Stimulated activated CD4-positive, alpha-beta T cell treated with anti-CD3 and anti-CD28 coated beads, Interleukin-15, amount 100 ng/mL, for 1 hour (primary cell): ENCODE data around the gene CEP131.
"Not testable (repeated sequence)": the region's sequence is repeated elsewhere in the genome, so short reads cannot be mapped to it uniquely, and the experiment has no call there.

Experiments
- DNase-seq, 2 donors: peaks; one replicate each; pipeline ENCODE4 v3.0.0-alpha.2; 2020; ENCODE audit warnings: low read depth in 1 of 2, low spot score in 1 of 2

Gene CEP131

DNA sequence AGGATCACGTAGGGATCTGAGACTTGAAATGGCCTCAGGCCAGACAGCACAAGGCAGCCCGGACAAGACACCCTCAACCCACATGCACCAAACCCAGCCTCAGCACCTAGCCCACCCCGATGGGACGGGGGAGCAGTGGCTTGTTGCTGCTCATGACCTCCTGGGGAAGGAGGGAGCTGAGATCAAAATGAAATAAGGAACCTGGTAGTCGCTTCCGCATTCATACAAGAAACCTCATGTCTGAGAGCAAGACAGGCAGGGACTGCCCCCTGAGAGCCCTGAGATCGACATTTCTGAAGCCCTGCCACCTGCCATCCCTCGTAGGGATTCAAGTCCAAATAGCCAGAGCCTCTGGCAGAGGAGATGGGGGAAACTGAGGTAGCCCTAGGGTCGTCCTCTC lies 5.7 kb upstream of the CEP131 start:
- DNase-seq, result no peak

DNA sequence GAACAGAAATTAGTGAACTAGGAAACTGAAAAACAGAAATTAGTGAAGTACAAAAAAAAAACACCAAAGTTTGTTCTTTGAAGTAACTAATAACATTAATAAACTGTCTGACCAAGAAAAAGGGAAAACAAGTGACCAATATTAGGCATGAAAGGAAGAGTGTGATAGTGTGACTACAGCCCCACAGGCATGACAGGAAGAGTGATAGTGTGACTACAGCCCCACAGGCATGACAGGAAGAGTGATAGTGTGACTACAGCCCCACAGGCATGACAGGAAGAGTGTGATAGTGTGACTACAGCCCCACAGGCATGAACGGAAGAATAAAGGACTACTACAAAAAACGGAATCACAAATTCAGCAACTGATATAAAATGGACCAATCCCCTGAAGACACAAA lies 4.9 kb upstream of the CEP131 start:
- DNase-seq, result not testable (repeated sequence)

DNA sequence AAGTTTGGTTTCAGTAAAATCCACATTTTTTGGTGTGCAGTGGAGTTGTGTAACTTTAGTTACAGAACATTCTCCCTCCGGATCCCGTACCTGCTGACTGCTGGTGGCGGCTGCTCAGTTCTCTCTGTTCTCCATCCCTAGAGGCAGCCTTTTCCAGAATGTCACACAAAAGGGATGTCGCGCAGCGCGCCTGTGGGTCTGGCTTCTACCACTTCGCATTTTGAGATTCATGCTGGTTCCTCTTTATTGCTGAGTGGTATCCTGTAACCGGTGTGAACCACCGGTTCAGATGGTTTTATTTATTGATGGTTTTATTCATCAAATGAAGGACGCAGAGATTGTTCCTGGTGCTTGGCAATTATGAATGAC lies 981 bp upstream of the CEP131 start:
- no peak for DNase-seq

DNA sequence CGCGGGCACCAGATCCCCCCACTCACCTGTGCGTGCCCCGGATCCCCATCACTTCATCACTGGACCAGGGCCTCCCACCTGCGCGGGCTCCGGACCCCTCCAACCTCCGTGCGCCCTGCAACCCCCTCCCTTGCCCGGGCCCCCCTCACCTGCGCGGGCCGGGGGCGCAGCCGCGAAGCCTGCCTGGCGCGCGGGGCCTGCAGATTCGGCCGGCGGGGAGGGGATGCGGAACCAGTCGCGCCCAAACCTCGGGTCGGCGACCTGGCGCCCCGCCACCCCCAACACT lies 202 bp downstream of the CEP131 start:
- DNase-seq, result no peak

DNA sequence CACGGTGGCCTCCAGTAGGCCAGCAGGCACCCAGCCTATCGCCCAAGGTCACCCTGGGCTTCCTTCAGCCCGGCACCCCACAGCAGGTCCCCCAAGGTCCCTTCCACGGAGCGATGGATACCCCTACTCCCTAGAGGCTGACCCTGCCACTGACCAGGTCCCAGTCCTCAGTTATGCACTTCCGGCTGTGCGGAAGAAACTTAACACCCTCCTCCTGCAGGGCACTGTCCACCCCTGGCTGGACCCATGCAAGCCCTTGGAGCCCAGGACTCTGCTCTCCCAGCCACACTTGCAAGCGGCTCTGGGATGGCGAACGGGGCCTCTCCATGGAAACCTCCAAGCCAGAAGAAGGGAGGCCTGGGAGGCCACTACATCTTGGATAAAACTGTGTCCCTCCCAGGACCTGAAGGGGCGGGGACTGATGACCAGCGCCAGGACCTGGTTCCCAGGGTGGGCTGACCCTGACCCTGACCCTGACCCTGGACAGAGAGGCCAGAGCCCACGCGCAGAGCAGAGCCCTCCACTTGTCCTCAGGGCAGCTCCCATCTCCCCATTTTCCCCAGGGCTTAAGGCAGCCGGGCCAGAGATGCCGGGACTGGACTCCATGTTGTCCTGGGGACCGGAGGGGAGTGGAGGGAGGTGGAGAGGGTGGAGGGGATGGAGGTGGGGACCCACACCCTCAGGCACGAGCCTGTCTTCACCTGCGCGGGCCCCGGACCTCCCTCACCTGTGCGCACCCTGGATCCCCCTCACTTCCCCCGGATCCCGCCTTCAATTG lies 734 bp downstream of the CEP131 start:
- no peak for DNase-seq

DNA sequence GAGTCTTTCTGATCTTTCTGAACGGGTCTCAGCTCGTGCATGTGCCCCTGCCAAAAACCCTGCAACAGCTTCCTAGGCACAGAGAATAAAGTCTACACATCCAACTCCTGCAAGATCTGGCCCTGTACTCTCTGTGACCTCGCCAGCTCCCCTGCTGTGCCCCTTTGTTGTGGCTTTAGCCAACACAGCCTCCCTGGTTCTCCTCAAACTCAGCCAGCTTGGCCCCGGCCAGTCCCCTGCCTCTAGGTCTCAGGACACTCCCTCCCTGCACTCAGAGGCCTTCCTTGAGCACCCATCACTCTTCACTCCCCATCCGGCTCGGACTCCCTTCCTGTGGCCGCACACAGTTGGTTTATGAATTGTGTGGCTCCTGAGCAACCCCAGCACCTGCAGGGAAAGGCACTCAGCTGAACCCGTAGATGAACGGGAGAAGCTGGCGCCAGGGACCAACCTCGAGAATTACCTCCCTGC lies 1.4 kb downstream of the CEP131 start:
- no peak for DNase-seq

DNA sequence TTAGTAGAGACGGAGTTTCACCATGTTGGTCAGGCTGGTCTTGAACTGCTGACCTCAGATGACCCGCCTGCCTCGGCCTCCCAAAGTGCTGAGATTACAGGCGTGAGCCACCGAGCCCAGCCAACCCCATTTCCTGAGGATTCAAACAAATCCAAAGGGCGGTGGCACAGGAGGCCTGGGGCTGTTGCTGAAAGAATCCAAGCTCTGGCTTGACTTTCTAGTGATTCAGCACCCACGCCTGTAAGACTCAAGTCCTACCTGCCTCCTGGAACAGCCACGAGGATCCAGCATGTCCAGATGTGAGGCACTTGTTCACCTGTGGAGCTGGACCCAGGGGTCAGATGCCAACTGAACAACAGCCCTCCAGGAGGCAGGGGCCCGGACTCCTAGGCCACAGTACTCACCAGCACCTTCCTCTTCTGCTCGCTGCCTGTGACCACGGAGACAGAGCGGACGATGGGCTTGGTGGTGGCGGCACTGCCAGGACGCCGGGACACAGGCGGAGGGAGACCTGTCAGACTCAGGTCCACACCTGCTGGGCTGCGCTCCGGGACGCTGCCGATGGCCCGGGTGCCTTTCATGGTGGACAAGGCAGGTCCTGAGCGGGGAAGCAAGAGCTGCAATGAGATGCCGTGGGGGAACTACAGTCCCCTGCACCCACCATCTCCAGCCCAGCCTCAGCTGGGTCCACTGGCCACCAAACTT lies 3.1 kb downstream of the CEP131 start:
- DNase-seq, result no peak

DNA sequence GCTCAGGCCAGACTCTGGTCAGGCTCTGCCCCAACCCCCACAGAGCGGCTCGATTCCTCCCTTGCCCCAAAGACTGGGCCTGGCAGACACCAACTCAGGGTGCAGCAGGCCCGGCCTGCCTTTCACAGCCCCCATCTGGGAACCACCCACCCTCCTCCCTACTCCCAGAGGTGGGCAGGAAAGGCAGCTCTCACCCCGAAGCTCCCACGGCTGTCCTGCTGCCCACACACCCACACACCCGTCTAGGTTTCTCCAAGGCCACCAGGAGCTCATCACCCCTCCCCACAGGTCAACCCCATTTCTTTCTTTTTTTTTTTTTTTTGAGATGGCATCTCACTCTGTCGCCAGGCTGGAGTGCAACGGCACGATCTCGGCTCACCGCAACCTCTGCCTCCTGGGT lies 3.8 kb downstream of the CEP131 start:
- no peak for DNase-seq

DNA sequence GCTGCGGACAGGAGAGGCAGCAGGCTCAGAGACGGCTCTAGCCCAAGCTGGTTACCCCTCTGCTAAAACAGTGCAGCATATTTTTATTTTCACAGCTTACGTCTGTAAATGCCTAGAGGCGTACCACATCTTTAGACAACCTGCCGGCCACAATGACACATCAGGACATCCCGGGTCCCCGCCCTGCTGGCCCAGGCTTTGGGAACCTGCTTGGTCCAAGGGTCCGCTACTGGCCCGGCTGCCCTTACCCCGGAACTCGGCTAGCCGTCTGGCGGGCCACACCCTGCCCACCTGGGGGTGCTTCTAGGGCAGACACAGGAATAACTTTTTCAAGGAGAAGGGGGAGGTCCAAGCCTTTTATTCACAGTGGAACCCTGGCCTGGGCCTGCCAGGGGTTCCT lies 4.3 kb downstream of the CEP131 start:
- DNase-seq, result no peak

DNA sequence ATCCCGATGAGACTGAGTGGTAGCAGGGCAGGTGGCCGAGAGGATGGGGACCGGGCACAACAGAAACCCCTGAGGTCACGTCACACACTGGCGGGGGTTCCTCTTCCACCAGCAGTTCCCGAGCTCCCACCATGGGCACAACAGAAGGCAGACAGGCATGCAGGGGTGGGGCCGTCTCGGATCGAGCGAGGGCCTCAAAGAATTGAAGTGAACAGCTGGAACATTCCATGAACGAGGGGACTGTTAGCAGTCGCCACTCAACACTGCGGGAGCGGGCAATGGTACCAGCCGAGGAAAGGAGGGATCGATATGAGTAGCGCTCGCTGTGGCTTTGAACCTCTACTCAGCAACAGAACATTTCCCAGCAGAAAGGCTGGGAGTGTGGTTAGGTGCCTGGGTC lies 5.3 kb downstream of the CEP131 start:
- DNase-seq, result no peak

DNA sequence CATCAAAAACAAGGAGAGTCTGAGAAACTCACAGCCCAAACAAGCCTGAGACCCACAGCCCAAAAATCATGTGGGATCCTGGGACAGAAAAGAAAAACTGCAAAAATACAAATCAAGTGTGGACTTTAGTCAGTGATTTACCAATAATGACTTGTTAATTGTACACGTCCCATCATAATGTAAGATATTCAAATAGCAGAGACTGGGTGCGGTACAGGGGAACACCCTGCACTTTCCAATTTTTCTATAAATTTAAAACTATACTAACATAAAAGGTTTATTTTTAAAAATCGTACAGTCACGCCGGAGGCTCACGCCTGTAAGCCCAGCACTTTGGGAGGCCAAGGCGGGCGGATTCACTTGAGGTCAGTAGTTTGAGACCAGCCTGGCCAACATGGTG lies 8.8 kb downstream of the CEP131 start:
- no peak for DNase-seq

DNA sequence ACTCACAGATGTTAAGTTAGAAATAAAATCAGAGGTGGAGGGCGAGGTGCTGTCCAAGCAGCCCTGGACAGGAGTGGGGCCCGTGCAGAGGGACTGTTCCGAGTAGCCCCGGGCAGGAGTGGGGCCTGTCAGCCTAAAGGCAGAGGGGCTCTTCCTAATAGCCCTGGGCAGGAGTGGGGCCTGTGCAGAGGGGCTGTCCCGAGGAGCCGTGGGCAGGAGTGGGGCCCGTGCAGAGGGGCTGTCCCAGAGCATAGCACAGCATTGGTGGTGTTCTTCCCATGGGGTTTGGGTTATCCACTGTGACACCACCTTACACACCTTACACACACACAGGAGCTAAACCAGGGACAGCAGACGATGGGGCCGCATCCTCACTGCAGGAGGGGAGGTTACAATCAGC lies 10.4 kb downstream of the CEP131 start:
- DNase-seq, result no peak

DNA sequence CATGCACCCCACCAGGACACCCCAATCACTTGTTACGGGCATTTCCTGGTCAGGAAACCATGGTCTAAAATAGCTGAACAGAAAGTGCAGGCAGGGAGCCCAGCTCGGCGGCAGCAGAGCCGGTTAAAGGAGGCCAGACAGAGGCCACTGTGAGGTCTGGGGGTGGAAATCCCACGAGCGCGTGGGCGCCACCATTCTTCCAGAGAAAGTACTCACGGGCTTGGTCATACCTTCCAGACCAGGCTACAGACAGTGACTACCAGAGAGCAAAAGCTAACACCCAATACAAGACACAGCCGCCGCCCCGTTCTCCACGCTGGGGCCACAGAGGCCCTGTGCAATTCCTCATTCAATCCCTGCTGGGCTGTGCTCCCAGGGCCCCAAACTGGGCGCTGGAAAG lies 11.9 kb downstream of the CEP131 start:
- no peak for DNase-seq

DNA sequence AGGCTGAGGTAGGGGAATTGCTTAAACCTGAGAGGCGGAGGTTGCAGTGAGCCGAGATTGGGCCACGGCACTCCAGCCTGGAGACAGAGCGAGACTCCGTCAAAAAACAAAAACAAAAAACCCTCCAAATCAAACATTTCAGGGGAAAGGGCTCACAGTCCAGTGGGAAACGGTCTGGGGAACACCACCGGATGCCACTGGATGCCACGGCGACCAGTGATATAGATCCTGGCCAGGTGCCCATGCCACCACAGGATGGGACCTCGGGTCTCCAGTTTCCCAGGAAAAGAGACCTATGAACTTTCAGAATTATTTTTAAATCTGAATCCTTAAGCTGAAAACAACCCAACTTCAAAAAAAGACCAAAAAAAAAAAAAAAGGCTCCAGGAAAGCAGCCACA lies 12.3 kb downstream of the CEP131 start:
- DNase-seq, result no peak

DNA sequence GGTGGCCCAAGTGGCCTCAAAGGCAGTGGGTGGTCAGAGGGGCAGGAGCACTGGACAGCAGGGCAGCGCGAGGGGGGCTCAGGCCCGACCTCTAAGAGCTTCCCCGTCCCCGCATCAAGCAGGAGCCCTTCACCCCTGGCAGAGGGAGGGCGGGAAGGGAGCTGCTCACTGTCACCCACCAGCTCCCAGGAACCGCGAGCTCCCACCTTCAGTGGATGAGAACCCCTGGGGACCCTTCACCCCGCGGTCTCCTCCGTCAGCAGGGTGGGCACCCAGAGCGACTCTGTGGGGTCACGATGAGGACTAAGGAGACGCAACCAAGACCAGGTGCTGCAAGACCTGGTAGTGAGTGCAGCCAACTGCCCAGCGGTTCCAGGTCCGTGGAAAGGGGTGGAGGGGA lies 13.6 kb downstream of the CEP131 start:
- no peak for DNase-seq

DNA sequence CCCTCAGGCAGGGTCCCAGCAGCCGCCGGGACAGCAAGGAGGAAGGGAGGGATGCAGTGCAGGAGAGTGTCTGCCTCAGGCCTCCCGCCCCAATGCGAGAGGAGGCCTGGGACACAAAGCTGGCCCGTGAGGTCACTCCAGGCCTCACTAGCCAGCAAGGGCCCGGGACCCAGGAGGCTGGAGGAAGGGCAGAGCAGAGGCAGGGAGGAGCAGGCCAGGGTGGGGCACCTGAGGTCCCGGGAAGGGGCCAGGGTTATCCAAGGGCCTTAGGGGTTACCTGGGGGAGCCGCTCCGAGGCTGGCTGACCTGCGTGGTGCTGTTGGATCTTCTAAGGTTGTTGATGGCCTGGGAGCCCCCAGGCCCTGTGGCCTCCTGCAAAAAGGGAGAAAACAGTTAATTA lies 14.1 kb downstream of the CEP131 start:
- DNase-seq, result no peak

DNA sequence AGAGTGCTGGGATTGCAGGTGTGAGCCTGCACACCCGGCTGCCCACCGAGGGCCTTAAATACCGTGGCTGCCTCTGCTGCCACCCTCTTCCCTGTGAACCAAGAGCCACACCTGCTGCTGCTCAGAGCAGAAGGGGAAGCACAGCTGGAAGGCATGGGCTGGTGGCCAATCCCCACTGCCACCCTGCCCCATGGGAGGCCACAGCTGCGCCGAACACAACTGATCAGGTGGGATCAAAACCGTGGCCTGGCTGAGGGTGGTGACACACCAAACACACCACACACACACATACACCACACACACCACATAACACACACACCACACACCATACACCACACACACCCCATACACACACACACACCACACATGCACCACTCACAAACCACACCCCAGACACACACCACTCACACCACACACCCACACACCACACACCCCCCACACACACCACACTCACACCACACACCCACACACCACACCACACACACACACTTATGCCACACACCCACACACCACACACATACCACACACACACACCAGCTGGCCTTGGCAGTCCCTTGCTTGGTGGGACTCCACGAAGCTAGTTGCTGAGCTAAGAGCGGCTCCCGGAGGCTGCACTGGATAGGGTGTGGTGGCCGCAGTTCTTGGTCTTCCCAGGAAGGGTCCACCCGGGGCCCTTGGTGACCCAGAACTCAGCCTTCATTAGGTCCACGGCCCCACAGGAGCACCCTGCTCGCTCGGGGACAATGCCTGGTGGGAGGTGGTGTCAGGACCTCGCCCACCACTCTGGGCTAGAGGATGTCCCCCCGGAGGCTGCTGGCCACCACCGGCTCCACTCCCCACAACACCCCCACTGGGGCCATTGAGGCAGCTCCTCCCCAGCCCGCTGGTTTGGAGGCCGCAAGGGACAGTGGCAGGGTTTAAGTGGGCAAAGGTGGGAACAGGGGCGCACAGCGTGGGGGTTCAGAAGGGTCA lies 14.9 kb downstream of the CEP131 start:
- no peak for DNase-seq

DNA sequence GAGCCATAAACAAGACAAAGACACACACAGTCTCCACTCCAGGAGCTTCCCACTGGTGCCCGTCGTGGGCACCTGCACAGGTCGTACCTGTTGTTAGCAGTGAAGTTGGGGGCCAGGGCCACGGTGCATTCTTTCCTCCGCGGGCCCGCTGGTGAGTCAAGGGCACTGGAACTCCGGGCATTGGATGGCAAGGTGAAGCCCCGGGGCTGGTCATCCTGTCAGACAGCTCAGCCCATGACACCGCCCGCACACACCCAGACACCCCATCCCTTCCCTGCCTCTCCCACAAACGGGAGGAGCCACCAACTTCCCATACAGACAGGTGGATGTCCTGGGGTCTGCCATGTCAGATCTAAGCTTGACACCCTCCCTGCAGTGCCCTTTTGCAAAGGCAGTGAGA lies 16.1 kb downstream of the CEP131 start:
- DNase-seq, result no peak

DNA sequence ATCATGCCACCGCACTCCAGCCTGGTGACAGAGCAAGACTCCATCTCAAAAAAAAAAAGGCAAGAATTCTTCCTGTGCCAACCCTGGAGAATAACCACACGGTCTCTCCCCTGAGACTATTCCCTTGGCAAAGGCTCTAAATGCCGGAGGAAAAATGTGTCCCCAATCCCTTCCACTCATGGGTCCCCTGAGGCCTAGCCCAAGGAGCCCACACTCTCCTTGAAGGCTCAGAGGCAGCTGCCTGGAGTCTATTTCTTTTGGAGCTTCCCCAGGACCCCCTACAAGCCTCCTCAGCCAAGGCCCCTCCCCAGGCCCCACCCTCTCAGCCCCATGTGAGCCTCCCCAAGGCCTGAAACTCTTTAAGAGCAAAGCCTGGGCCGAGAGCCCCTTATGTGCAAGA lies 16.6 kb downstream of the CEP131 start:
- no peak for DNase-seq

DNA sequence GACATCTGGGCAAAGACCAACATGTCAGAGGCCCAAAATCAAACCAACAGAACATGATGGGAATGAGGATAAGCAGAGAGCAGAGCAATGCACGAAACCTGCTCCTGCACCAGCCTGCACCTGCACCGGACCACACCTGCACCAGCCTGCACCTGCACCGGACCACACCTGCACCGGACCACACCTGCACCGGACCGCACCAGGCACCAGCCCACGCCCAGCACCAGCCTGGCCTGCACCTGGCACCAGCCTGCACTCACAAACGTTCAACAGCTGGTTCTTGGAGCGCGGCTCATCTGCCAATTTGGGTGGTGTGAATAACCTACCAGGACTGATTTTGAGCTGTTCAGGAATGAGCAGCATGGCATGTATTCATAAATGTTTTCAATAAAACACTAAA lies 18.2 kb downstream of the CEP131 start:
- DNase-seq, result no peak

DNA sequence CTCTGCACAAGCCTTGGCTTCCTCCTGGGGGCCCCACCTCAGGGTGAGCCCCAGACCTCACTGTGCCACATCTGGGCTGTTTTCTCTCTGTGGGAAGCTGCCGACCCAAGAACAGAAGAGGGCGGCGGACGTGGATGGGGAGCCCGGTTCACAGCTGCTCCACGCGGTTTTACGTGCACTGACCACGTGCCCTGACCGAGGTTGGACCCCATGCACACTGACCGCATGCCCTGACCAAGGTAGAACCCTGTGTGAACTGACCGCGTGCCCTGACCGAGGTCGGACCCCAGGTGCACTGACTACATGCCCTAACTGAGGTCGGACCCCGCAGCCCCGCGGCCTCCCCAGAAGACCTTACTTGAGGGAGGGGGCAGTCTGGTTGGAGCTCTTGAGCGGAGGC lies 19.6 kb downstream of the CEP131 start:
- no peak for DNase-seq

DNA sequence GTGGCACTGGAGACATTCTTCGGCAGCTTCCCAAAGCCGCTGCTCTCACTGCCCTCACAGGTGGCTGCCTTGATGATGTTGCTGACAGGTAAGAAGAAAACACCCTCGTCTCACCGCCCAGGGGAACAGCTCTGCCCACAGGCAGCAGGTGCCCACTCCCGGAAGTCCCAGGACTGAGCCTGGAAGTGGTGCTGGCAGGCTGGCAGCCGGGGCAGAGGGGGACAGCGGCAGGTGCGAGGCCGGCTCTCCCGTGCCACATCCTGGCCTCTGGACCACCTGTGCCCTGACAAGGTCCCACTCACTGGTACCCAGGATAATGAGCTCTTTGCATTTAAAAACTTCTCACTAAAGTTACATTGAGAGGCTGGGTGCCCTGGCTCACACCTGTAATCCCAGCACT lies 20.4 kb downstream of the CEP131 start:
- DNase-seq, result no peak
